ENCODE results near the gene RAP1A.

DNA sequence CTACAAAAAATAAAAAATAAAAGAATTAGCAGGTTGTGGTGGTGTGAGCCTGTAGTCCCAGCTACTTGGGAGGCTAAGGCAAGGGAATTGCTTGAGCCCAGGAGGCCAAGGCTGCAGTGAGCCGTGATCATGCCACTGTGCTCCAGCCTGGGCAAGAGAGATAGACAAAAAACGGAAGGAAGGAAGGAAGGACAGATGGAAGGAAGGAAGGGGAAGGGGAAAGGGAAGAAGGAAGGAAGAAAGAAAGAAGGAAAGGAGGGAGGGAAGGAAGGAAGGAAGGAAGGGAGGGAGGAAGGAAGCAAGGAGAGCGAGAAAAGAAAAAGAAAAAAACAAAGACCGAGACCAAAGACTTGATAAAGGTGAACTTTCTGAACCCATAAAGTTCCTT lies 25.3 kb upstream of the RAP1A start:
- TF ChIP-seq, protein P1, sequence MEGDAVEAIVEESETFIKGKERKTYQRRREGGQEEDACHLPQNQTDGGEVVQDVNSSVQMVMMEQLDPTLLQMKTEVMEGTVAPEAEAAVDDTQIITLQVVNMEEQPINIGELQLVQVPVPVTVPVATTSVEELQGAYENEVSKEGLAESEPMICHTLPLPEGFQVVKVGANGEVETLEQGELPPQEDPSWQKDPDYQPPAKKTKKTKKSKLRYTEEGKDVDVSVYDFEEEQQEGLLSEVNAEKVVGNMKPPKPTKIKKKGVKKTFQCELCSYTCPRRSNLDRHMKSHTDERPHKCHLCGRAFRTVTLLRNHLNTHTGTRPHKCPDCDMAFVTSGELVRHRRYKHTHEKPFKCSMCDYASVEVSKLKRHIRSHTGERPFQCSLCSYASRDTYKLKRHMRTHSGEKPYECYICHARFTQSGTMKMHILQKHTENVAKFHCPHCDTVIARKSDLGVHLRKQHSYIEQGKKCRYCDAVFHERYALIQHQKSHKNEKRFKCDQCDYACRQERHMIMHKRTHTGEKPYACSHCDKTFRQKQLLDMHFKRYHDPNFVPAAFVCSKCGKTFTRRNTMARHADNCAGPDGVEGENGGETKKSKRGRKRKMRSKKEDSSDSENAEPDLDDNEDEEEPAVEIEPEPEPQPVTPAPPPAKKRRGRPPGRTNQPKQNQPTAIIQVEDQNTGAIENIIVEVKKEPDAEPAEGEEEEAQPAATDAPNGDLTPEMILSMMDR (conservative IDR thresholded peaks at IDR 0.05; ENCODE audit: low read length): no peak
- TF ChIP-seq EZH2phosphoT487 (IDR thresholded peaks at IDR 0.05; ENCODE audit: borderline replicate concordance): no peak
